Central memory CD8-positive, alpha-beta T cell (primary cell): ENCODE data around the gene KMT2C.
"Not testable (repeated sequence)": the region's sequence is repeated elsewhere in the genome, so short reads cannot be mapped to it uniquely, and the experiment has no call there.

Source experiments
- ATAC-seq: fragments of 150-1000 bp; cut with Tn5 transposase; replicated peaks from 2 replicates; pipeline ENCODE4 v1.10.0; 2022; ENCODE audit warnings: mild to moderate bottlenecking, moderate FRiP score, moderate number of reproducible peaks; ENCODE audit not compliant: poor library complexity, severe bottlenecking; ENCODE audit errors: extremely low read depth
- DNase-seq, 2 donors: peaks; one replicate each; pipeline ENCODE4 v3.0.0; 2021; ENCODE audit warnings: low spot score in 2 of 2
- H3K27ac Mint-ChIP-seq: one replicate; pipeline ENCODE4 v1.8.0; 2022; ENCODE audit warnings: low read depth, mild to moderate bottlenecking, moderate library complexity, mixed read lengths
- H3K27me3 Mint-ChIP-seq: one replicate; pipeline ENCODE4 v1.8.0; 2022; ENCODE audit warnings: mixed read lengths
- H3K36me3 Mint-ChIP-seq: one replicate; pipeline ENCODE4 v1.8.0; 2022; ENCODE audit warnings: mild to moderate bottlenecking, moderate library complexity, mixed read lengths; ENCODE audit not compliant: insufficient read depth
- H3K4me1 Mint-ChIP-seq: one replicate; pipeline ENCODE4 v1.8.0; 2022; ENCODE audit warnings: mixed read lengths
- H3K4me3 Mint-ChIP-seq: one replicate; pipeline ENCODE4 v1.8.0; 2022; ENCODE audit warnings: mild to moderate bottlenecking, moderate library complexity, mixed read lengths
- H3K9me3 Mint-ChIP-seq: one replicate; pipeline ENCODE4 v1.8.0; 2022; ENCODE audit warnings: mixed read lengths

The KMT2C gene

DNA sequence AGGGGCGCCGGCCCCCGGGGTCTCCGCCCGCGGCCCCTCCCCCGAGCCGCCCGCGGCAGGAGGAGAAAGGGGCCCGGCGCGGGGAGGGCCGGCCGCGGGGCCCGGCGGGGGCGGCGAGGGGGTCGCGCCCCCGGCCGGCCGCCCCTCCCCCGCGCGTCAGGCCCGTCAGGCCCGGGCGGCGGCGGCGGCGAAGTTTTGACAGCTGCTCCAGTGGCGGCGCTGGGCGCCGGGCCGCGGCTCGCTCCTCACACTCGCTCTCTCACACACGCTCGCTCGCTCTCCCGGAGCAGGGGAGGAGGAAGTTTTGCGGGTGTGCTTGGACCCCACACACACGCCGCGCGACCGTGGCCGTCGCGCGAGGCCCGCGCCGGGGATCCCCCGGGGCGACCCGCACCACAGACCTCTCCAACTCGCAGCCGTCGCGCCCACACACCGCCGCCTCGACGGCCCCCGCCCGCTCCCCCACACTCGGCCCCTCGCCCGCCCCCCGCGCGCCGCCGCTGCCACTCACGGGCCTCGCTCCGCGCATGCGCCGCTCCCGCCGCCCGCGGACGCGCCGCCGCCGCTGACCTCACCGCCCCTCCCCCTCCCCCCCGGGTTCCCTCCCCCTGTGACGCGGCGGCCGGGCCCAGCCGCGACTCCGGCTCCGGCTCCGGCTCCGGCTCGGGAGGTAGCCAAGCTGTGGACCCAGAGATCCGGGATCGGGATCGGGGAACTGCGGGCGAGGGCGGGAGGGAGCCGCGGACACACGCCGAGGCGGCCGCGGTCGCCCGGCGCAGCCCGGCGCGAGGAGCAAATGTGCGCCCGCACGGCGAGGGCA, 518 bp upstream of the KMT2C start:
- H3K4me3 Mint-ChIP-seq: peak overlapping the region; percentile 69
- H3K9me3 Mint-ChIP-seq: no peaks in the 10 kb centered on the region
- H3K27me3 Mint-ChIP-seq: no peaks in the 10 kb centered on the region
- peak overlapping the region; percentile 91 for H3K27ac Mint-ChIP-seq
- peaks cover 27% of the 10 kb centered on the region for H3K4me1 Mint-ChIP-seq
- peak; percentile 64 for ATAC-seq
- DNase-seq: peak; percentile 76 to 82
- peaks cover 14% of the 10 kb centered on the region for H3K36me3 Mint-ChIP-seq

DNA sequence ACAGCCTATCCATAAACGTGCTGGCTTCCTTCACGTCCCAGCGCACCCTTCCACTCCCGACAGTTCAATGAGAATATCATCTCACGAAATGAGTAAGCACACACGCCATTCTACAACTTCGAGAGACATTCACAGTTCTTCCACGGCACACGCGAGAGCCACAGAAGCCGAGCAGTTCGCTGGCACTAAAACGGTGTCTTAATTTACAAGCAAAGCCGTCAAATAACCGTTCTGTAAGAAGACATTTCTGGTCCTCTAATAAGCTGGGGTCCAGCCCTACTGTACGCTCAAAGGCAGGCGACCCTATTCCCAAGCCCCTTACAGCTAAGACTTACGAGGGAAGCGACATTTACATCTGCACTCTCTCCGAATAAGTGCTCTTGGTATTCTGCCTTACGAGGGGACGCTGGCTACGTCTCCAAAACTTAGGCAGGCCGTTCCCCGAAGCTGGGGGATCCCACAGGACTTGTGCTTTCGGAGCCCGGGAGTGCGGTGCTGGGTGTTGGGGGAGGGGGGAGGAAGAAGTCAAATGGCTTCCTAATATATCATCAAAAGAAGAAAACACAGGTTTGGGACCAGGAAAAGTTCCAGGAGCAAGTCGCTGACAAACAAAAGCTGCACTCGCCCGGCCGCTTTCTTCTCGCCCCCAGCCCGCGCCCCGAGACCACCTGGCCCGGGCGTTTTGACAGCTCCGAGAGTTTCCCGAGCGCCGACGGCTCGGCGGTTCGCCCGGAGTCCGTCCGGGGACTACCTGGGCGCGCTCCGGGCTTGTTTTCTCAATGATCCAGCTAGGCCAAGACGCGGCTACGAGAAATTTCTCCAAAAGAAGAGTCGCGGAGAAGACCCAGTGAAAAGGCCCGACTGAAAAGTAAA, 1.1 kb downstream of the KMT2C start:
- DNase-seq: peak in 1 of 2 donors; percentile 11

DNA sequence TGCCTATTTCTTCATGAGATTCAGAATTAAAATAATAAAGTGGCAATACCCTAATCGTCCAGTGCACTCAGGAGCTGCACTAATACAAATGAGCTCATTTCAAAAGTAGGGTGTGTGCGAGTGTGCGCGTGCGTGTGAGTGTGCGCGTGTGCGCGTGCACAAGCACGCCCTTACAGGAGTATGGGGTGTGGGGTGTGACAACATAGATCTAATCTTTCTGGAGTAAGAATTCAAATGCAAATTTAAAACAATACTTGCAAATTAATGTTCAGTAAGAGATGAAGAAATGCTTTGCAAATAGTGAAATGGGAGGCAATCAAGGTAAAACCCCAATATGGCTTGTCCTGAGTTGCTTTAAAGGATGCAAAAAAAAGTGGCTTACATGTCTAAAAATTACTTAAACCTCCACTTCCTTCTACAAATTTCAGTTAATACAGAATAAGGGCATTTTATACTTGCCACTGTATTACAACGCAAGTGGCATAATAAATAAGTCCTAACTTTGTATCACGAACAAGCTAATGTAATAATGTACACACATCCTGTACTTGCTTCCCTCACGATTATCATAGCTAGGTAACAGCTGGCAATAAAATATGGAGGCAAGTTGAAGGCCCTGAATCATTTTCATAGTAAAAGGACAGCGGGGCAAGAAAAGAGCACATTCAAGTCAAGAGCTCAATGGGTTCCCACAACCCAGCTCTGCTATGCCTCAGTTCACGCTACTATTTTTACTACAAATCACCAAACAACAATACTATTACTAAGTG, 1.9 kb downstream of the KMT2C start:
- DNase-seq: peak; percentile 38 to 60
- Mint-ChIP-seq H3K4me3 (peak overlapping the region; percentile 69), H3K27ac (peak overlapping the region; percentile 91), H3K36me3 (peaks cover 14% of the 10 kb centered on the region), H3K4me1 (peaks cover 36% of the 10 kb centered on the region)
- H3K9me3 Mint-ChIP-seq, H3K27me3 Mint-ChIP-seq: not testable (repeated sequence)
- peak; percentile 45 for ATAC-seq

More for the DNA sequence above, 1.1 kb downstream of the KMT2C start:
- ATAC-seq: peak; percentile 11
- H3K4me3 Mint-ChIP-seq: peak overlapping the region; percentile 69
- H3K36me3 Mint-ChIP-seq: peaks cover 14% of the 10 kb centered on the region
- not testable (repeated sequence) for H3K9me3 Mint-ChIP-seq, H3K27me3 Mint-ChIP-seq
- H3K27ac Mint-ChIP-seq: peak overlapping the region; percentile 91
- peaks cover 32% of the 10 kb centered on the region for H3K4me1 Mint-ChIP-seq

DNA sequence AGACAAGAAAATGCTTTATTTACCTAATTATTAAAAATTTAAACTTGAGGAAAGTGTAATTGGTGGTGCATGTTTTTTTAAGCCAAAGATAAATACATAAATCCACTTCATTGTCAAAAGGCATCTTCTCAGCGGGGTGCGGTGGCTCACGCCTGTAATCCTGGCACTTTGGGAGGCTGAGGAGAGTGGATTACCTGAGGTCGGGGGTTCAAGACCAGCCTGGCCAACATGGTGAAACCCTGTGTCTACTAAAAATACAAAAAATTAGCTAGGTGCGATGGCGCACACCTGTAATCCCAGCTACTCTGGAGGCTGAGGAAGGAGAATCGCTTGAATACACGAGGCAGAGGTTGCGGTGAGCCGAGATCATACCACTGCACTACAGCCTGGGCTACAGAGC, 3.1 kb downstream of the KMT2C start:
- not testable (repeated sequence) for H3K27ac Mint-ChIP-seq, DNase-seq, H3K27me3 Mint-ChIP-seq, ATAC-seq, H3K9me3 Mint-ChIP-seq
- H3K36me3 Mint-ChIP-seq: peaks cover 16% of the 10 kb centered on the region
- peaks cover 43% of the 10 kb centered on the region for H3K4me1 Mint-ChIP-seq
- H3K4me3 Mint-ChIP-seq: peak overlapping the region; percentile 69

DNA sequence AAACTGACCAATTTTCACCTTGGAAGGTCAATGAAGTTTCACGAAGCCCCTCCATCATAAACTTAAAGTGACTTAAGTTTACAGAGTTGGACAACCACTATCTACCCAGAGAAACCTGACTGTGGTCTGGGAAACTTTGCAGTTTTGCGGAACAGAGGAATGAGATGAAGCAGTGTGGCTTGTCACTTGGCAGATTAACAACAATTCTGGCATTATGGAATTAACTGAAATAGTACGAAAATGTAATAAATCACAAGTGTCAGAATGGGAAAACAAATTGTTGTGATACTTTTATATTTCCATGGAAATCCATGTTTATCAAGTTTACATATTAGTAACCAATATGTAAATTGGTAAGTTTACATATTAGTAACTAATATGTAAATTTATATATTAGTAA, 4.9 kb downstream of the KMT2C start:
- H3K36me3 Mint-ChIP-seq: peaks cover 15% of the 10 kb centered on the region
- DNase-seq: no peak
- H3K9me3 Mint-ChIP-seq: no peaks in the 10 kb centered on the region
- no peaks in the 10 kb centered on the region for H3K27me3 Mint-ChIP-seq
- peaks cover 42% of the 10 kb centered on the region for H3K4me1 Mint-ChIP-seq
- no peak overlapping the region for H3K4me3 Mint-ChIP-seq
- H3K27ac Mint-ChIP-seq: no peak overlapping the region
- no peak for ATAC-seq

DNA sequence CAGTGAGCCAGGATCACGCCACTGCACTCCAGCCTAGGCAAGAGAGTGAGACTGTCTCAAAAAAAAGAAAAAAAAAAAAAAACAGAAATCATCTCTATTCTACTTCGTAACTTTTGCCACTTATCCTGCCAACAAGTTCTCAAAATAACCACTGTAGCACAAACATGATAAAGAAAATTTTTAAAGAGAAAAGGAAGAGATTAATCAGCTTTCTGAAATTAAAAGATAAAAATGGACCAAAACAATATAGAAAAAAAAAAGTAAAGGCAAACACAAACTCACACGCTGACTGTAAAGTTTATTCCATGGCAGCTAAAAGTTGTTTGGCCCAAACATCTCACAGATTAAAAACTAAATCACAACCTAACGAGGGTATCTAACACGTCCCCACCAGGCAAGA, 5.7 kb downstream of the KMT2C start:
- not testable (repeated sequence) for H3K27ac Mint-ChIP-seq, ATAC-seq, H3K4me3 Mint-ChIP-seq, H3K9me3 Mint-ChIP-seq, DNase-seq, H3K27me3 Mint-ChIP-seq
- Mint-ChIP-seq H3K36me3 (peaks cover 10% of the 10 kb centered on the region), H3K4me1 (peaks cover 49% of the 10 kb centered on the region)

DNA sequence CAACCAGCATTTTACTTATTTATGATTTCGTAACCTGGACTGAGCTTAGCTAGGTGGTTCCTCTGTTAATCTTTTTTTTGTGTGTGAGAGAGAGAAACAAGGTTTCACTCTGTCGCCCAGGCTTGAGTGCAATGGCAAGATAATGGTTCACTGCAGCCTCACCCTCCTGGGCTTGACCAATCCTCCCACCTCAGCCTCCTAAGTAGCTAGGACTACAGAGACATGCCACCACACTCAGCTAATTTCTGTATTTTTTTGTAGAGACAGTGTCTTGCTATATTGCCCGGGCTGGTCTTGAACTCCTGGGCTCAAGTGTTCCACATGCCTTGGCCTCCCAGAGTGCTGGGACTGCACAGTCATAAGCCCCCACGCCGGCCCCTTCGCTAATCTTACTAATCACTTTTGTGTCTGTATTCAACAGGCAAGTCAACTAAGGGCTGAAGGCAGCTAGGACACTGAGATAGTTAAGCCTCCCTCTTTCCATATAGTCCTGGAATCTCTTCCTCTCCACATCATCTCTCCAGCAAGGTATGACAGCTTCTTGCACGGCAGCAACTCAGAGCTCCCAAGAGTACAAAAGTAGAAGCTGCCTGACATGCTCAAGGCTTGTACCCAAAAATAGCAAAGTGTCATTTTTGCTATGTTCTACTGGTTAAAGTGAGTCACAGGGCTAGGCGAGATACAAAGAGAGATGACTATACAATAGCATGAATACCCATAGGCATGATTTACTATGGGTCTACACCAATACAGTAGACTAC, 11.3 kb downstream of the KMT2C start:
- Mint-ChIP-seq H3K27ac (no peak overlapping the region), H3K9me3 (peaks cover 6% of the 10 kb centered on the region), H3K4me1 (peaks cover 58% of the 10 kb centered on the region), H3K27me3 (no peaks in the 10 kb centered on the region), H3K4me3 (no peak overlapping the region), H3K36me3 (peaks cover 8% of the 10 kb centered on the region)
- DNase-seq (no peak), ATAC-seq (no peak)

DNA sequence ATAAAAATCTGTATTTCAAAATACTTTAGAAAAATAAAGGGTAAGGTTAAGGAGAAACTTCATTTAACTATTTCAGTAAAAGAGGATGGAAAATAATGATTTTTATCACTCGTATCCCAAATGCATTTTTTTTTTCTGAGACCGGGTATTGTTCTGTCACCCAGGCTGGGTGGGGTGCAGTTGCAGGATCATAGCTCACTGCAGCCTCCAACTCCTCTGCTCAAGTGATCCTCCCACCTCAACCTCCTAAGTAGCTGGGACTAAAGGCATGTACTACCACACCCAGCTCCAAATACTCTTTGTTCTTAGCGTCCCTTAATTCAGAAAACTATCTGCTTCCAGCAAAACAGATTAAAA, 11.8 kb downstream of the KMT2C start:
- peaks cover 61% of the 10 kb centered on the region for H3K4me1 Mint-ChIP-seq
- H3K9me3 Mint-ChIP-seq: peaks cover 6% of the 10 kb centered on the region
- no peaks in the 10 kb centered on the region for H3K27me3 Mint-ChIP-seq

DNA sequence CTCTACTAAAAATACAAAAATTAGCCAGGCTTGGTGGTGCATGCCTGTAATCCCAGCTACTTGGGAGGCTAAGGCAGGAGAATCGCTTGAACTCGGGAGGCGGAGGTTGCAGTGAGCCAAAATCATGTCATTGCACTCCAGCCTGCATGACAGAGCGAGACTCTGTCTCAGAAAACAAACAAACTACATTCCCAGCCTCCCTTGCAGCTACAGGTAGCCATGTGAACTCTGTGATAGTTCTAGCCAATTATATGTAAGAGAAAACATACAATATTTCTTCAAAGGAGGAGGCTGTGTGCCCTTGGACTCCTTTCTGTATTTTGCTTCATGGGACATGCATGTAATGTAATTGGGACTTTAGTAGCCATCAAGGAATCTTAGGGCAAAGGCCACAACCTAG, 12.6 kb downstream of the KMT2C start:
- not testable (repeated sequence) for DNase-seq, H3K36me3 Mint-ChIP-seq, ATAC-seq, H3K4me3 Mint-ChIP-seq, H3K27me3 Mint-ChIP-seq, H3K27ac Mint-ChIP-seq, H3K9me3 Mint-ChIP-seq
- H3K4me1 Mint-ChIP-seq: peaks cover 57% of the 10 kb centered on the region

More for the DNA sequence above, 11.8 kb downstream of the KMT2C start:
- Mint-ChIP-seq H3K27ac (no peak overlapping the region), H3K36me3 (peaks cover 8% of the 10 kb centered on the region), H3K4me3 (no peak overlapping the region)
- DNase-seq: no peak
- no peak for ATAC-seq

DNA sequence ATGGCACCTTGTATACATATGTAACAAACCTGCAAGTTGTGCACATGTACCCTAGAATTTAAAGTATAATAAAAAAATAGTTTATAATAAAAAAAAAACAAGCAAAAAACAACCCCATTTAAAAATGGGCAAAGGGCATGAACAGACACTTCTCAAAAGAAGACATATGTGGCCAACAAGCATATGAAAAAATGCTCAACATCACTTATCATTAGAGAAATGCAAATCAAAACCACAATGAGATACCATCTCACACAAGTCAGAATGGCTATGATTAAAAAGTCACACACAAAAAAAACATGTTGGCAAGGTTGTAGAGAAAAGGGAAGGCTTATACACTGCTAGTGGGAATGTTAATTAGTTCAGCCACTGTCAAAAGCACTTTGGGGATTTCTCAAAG, 14.9 kb downstream of the KMT2C start:
- not testable (repeated sequence) for H3K27me3 Mint-ChIP-seq, H3K9me3 Mint-ChIP-seq, DNase-seq, H3K4me3 Mint-ChIP-seq, H3K36me3 Mint-ChIP-seq, ATAC-seq, H3K27ac Mint-ChIP-seq
- H3K4me1 Mint-ChIP-seq: peaks cover 46% of the 10 kb centered on the region

DNA sequence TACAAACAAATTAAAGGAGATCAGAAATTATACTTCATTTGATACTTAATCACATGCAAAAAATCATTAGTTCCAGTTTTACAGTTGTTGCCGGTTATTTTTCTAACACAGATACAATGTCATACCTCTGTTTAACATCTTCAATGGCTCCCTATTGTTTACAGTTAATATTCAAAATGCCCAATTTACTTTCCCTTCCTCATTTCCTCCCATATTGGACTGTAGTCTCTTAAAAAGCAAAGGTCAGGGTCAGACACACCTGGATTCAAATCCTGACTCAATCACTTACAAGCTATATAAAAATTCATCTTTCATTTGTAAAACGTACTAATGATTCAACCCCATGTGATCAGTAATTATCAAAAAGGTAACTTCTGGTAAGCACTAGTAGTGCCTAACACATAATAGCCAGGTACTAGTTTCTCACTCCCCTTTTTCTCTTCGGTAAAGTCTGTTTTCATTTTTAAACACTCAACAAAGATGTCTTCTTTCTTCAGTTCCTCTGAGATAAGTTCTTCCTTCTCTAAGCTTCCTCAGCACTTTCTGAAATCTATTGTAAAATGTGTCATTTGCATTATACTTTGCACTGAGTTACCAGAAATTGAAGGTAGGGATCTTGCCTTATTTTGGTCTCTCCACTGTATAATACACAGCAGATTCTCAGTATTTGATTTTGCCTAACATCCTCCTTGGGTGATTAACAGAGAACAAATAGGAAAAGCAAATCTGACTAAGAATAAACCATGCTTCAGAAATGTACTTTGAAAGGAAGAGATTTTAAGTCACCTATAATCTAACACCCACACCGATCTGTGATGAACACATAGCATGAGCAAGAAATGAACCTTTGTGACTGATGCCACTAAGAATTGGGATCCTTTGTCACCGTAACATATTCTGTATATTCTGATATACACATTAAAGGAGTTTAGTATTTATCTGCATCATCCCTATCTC, 16.1 kb downstream of the KMT2C start:
- Mint-ChIP-seq H3K27me3 (no peaks in the 10 kb centered on the region), H3K27ac (no peak overlapping the region), H3K4me3 (peak overlapping the region; percentile 35), H3K36me3 (peaks cover 3% of the 10 kb centered on the region), H3K9me3 (peaks cover 6% of the 10 kb centered on the region), H3K4me1 (peaks cover 36% of the 10 kb centered on the region)
- DNase-seq: no peak
- no peak for ATAC-seq
